Prostate gland (tissue), 2 donors: ENCODE data around the gene HRG.

Source experiments
- POLR2A ChIP-seq: fragments of 450-650 bp; IDR thresholded peaks from one replicate; pipeline ENCODE4 v1.6.1; 2016; ENCODE audit warnings: antibody characterized with exemption, mild to moderate bottlenecking
- TF ChIP-seq, protein P1 (sequence below), 4 experiments: fragments of 200-600 bp in 2 of 4; fragments of 450-650 bp in 2 of 4; sonication (generic) in 2 of 4; IDR thresholded peaks; 1 replicate in 3 of 4; 2 replicates in 1 of 4; pipeline ENCODE4 v1.5.1; 2016 to 2019; ENCODE audit warnings: antibody characterized with exemption in 4 of 4, mild to moderate bottlenecking in 2 of 4, moderate library complexity in 2 of 4

DNA sequence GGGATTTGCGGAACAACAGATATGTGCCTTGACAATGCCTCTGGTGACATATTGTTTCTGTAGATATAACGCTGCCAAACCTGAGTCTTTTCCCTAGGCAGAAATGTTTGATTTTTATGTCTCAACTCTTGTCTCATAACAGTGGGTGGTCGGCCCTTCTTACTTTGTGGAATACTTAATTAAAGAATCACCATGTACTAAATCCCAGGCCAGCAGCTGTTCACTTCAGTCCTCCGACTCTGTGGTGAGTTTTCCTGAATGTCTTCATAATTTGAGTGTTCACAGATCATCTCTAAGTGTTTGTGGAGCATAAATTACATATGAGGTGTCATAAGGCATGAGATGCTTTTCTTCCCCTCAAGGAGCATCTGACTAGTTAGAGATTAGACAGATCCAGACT, 19.7 kb upstream of the HRG start:
- TF ChIP-seq, protein P1, sequence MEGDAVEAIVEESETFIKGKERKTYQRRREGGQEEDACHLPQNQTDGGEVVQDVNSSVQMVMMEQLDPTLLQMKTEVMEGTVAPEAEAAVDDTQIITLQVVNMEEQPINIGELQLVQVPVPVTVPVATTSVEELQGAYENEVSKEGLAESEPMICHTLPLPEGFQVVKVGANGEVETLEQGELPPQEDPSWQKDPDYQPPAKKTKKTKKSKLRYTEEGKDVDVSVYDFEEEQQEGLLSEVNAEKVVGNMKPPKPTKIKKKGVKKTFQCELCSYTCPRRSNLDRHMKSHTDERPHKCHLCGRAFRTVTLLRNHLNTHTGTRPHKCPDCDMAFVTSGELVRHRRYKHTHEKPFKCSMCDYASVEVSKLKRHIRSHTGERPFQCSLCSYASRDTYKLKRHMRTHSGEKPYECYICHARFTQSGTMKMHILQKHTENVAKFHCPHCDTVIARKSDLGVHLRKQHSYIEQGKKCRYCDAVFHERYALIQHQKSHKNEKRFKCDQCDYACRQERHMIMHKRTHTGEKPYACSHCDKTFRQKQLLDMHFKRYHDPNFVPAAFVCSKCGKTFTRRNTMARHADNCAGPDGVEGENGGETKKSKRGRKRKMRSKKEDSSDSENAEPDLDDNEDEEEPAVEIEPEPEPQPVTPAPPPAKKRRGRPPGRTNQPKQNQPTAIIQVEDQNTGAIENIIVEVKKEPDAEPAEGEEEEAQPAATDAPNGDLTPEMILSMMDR (IDR thresholded peaks at IDR 0.05): no peak
- TF ChIP-seq POLR2A: no peak
